H9 (cell line): Measurements from ENCODE around the gene ULK4. TPM values are rescaled to one million over a fixed set of nuclear protein-coding genes. Genes with fewer than 3 reads are reported as not detected.

Experiments used
- DNase-seq: peaks from one replicate; pipeline ENCODE4 v3.0.0-alpha.2; 2017
- H2AFZ ChIP-seq: one replicate; pipeline ENCODE4 v1.6.1; 2013; ENCODE audit warnings: mild to moderate bottlenecking, low read length, control low read depth, moderate library complexity
- H2AK5ac ChIP-seq: 2 replicates; pipeline ENCODE4 v1.6.1; 2013; ENCODE audit warnings: low read length, control low read depth, mixed read lengths; ENCODE audit not compliant: insufficient read length
- H2BK120ac ChIP-seq: one replicate; pipeline ENCODE4 v1.6.1; 2013; ENCODE audit warnings: low read depth, mild to moderate bottlenecking, low read length, control low read depth, inconsistent platforms; ENCODE audit not compliant: poor library complexity, severe bottlenecking
- H2BK12ac ChIP-seq: 2 replicates; pipeline ENCODE4 v1.6.1; 2013; ENCODE audit warnings: low read length, control low read depth, mixed read lengths, low read depth; ENCODE audit not compliant: insufficient read length
- H2BK15ac ChIP-seq: 2 replicates; pipeline ENCODE4 v1.6.1; 2013; ENCODE audit warnings: low read depth, low read length, control low read depth
- H2BK20ac ChIP-seq: one replicate; pipeline ENCODE4 v1.6.1; 2013; ENCODE audit warnings: low read depth, mild to moderate bottlenecking, low read length, control low read depth, inconsistent platforms; ENCODE audit not compliant: poor library complexity, severe bottlenecking
- H2BK5ac ChIP-seq: 2 replicates; pipeline ENCODE4 v1.6.1; 2013; ENCODE audit warnings: low read length, control low read depth, mixed read lengths; ENCODE audit not compliant: insufficient read length
- H3K14ac ChIP-seq: 2 replicates; pipeline ENCODE4 v1.6.1; 2013; ENCODE audit warnings: low read length, control low read depth; ENCODE audit not compliant: insufficient read depth
- H3K18ac ChIP-seq: 2 replicates; pipeline ENCODE4 v1.6.1; 2013; ENCODE audit warnings: low read depth, mild to moderate bottlenecking, mixed read lengths, low read length, control low read depth; ENCODE audit not compliant: insufficient read length
- H3K23ac ChIP-seq: 2 replicates; pipeline ENCODE4 v1.6.1; 2013; ENCODE audit warnings: low read length, control low read depth, mixed read lengths, low read depth; ENCODE audit not compliant: insufficient read length
- H3K23me2 ChIP-seq: 2 replicates; pipeline ENCODE4 v1.6.1; 2013; ENCODE audit warnings: low read depth, mild to moderate bottlenecking, mixed read lengths, low read length, control low read depth; ENCODE audit not compliant: insufficient read length, poor library complexity, severe bottlenecking
- H3K27ac ChIP-seq: 2 replicates; pipeline ENCODE4 v1.5.1; 2013; ENCODE audit warnings: low read length, control low read depth, mixed read lengths, low read depth; ENCODE audit not compliant: insufficient read length
- H3K27me3 ChIP-seq: 2 replicates; pipeline ENCODE4 v1.6.1; 2013; ENCODE audit warnings: low read length, control low read depth, inconsistent platforms; ENCODE audit not compliant: insufficient read depth
- H3K4ac ChIP-seq: 2 replicates; pipeline ENCODE4 v1.6.1; 2013; ENCODE audit warnings: low read depth, mild to moderate bottlenecking, control low read depth, inconsistent platforms, low read length, moderate library complexity
- H3K4me1 ChIP-seq: 2 replicates; pipeline ENCODE4 v1.6.1; 2013; ENCODE audit warnings: low read length, control low read depth, inconsistent platforms; ENCODE audit not compliant: insufficient read depth
- H3K4me2 ChIP-seq: 2 replicates; pipeline ENCODE4 v1.6.1; 2013; ENCODE audit warnings: low read length, control low read depth, mixed read lengths; ENCODE audit not compliant: insufficient read length, insufficient read depth
- H3K56ac ChIP-seq: 2 replicates; pipeline ENCODE4 v1.6.1; 2013; ENCODE audit warnings: low read depth, mild to moderate bottlenecking, mixed read lengths, low read length, control low read depth; ENCODE audit not compliant: insufficient read length
- H3K79me1 ChIP-seq: 2 replicates; pipeline ENCODE4 v1.6.1; 2013; ENCODE audit warnings: low read depth, mild to moderate bottlenecking, moderate library complexity, low read length, control low read depth, inconsistent platforms; ENCODE audit not compliant: insufficient read depth, poor library complexity, severe bottlenecking
- H3K79me2 ChIP-seq: 2 replicates; pipeline ENCODE4 v1.6.1; 2013; ENCODE audit warnings: low read length, control low read depth, inconsistent platforms; ENCODE audit not compliant: insufficient read depth
- H3K9ac ChIP-seq: 2 replicates; pipeline ENCODE4 v1.6.1; 2013; ENCODE audit warnings: low read length, control low read depth, mixed read lengths; ENCODE audit not compliant: insufficient read length; ENCODE audit errors: extremely low read depth
- H3K9me3 ChIP-seq: one replicate; pipeline ENCODE4 v1.6.1; 2013; ENCODE audit warnings: low read depth, low read length, inconsistent platforms; ENCODE audit not compliant: control insufficient read depth
- H3T11ph ChIP-seq: one replicate; pipeline ENCODE4 v1.6.1; 2013; ENCODE audit warnings: mild to moderate bottlenecking, low read length, control low read depth, inconsistent platforms
- H4K20me1 ChIP-seq: one replicate; pipeline ENCODE4 v1.6.1; 2013; ENCODE audit not compliant: control insufficient read depth, insufficient read length, insufficient read depth
- H4K5ac ChIP-seq: 2 replicates; pipeline ENCODE4 v1.6.1; 2013; ENCODE audit warnings: low read depth, mild to moderate bottlenecking, mixed read lengths, low read length, control low read depth; ENCODE audit not compliant: insufficient read length
- H4K8ac ChIP-seq: replicated peaks from 2 replicates; pipeline ENCODE4 v1.6.1; 2013; ENCODE audit warnings: low read length, control low read depth, mixed read lengths, low read depth; ENCODE audit not compliant: insufficient read length
- H4K91ac ChIP-seq: 2 replicates; pipeline ENCODE4 v1.6.1; 2013; ENCODE audit warnings: low read depth, mild to moderate bottlenecking, moderate library complexity, mixed read lengths, low read length, control low read depth; ENCODE audit not compliant: insufficient read length
- H3K27ac Mint-ChIP-seq, 3 experiments: 2 replicates in 2 of 3; 3 replicates in 1 of 3; pipeline ENCODE4 v1.8.0; 2020 to 2021; ENCODE audit warnings: mixed read lengths in 3 of 3, mild to moderate bottlenecking in 1 of 3, moderate library complexity in 1 of 3
- H3K27me3 Mint-ChIP-seq: 2 replicates; pipeline ENCODE4 v1.8.0; 2021; ENCODE audit warnings: low read depth, mild to moderate bottlenecking, moderate library complexity, mixed read lengths
- H3K36me3 Mint-ChIP-seq, 3 experiments: 2 replicates in 2 of 3; 3 replicates in 1 of 3; pipeline ENCODE4 v1.8.0; 2020 to 2021; ENCODE audit warnings: low read depth in 3 of 3, mixed read lengths in 3 of 3; ENCODE audit not compliant: insufficient read depth in 1 of 3
- H3K4me1 Mint-ChIP-seq, 2 experiments: 2 replicates each; pipeline ENCODE4 v1.8.0; 2020; ENCODE audit warnings: mixed read lengths in 2 of 2
- H3K4me3 Mint-ChIP-seq, 2 experiments: 2 replicates in 1 of 2; 3 replicates in 1 of 2; pipeline ENCODE4 v1.8.0; 2020 to 2021; ENCODE audit warnings: mild to moderate bottlenecking in 2 of 2, mixed read lengths in 2 of 2, moderate library complexity in 1 of 2
- H3K9me3 Mint-ChIP-seq, 2 experiments: 2 replicates in 1 of 2; 3 replicates in 1 of 2; pipeline ENCODE4 v1.8.0; 2020; ENCODE audit warnings: mild to moderate bottlenecking in 2 of 2, mixed read lengths in 2 of 2, moderate library complexity in 1 of 2
- CTCF ChIP-seq: fragments of 200-600 bp; sonication (generic); conservative IDR thresholded peaks from 3 replicates; pipeline ENCODE4 v1.8.0; 2021; ENCODE audit warnings: antibody characterized with exemption, mild to moderate bottlenecking
- total RNA-seq: library from RNA; stranded (reverse); gene quantifications from 2 replicates; pipeline ENCODE4 v1.2.1, GENCODE V29; 2021

Gene ULK4
- total RNA-seq, 1 experiment from 2014 or later: 12.9 TPM

DNA sequence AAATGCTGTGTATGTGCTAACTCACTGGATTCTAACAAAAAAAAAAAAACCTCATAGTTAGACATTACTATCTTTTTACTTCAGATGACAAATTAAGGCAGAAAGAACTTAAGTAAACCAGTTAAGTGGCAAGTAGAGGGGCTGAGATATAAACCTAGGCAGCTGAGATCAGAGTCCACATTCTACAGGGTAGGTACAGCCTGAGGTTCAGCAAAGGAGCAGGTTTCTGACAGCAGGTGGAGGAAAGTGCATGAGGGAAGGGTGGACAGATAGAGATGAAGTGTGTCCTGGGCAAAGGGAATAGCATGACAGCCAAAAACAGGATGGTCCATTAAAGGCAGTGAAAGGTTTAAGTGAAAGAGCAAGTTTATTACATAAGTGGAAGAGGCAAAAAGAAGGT lies 329.2 kb downstream of the ULK4 start:
- Histone ChIP-seq H2AFZ (no peak overlapping the region), H3K4me1 (peaks cover 5% of the 10 kb centered on the region; the same call in 1 of the 2 replicates), H3K27ac (no peak overlapping the region), H3T11ph (no peak overlapping the region), H4K20me1 (no peaks in the 10 kb centered on the region), H3K23me2 (no peaks in the 10 kb centered on the region), H4K5ac (no peak overlapping the region), H2BK12ac (no peak overlapping the region), H3K4me2 (no peak overlapping the region), H3K23ac (no peak overlapping the region), H3K56ac (no peak overlapping the region), H3K79me2 (no peaks in the 10 kb centered on the region), H3K14ac (no peak overlapping the region), H2BK15ac (no peak overlapping the region), H2AK5ac (no peak overlapping the region), H2BK120ac (no peak overlapping the region), H3K9ac (no peak overlapping the region), H3K4ac (no peak overlapping the region), H4K8ac (no peak overlapping the region), H4K91ac (no peak overlapping the region), H2BK5ac (no peak overlapping the region), H3K79me1 (no peaks in the 10 kb centered on the region), H3K9me3 (no peaks in the 10 kb centered on the region), H3K18ac (no peak overlapping the region), H2BK20ac (no peak overlapping the region), H3K27me3 (no peaks in the 10 kb centered on the region)
- H3K9me3 Mint-ChIP-seq: no peaks in the 10 kb centered on the region; a peak in 1 of 5 replicates
- no peak overlapping the region for H3K4me3 Mint-ChIP-seq
- H3K36me3 Mint-ChIP-seq: no peaks in the 10 kb centered on the region; a peak in 1 of 7 replicates
- no peaks in the 10 kb centered on the region for H3K27me3 Mint-ChIP-seq
- H3K4me1 Mint-ChIP-seq: peaks cover 13 to 16% of the 10 kb centered on the region in 2 experiments
- TF ChIP-seq CTCF: no peak
- H3K27ac Mint-ChIP-seq: no peak overlapping the region
- no peak for DNase-seq
